Left lung (tissue), 14 donors: ENCODE results near the gene LTA. TPM values are rescaled to one million over a fixed set of nuclear protein-coding genes. Genes with fewer than 3 reads are reported as not detected.

Experiments used
- ATAC-seq: fragments of 200-7000 bp; cut with Tn5 transposase; one replicate; pipeline ENCODE4 v1.9.1; 2020; ENCODE audit warnings: moderate library complexity
- DNase-seq, 4 donors: peaks; one replicate each; pipeline ENCODE4 v3.0.0-alpha.2; 2013 to 2020
- H3K27ac ChIP-seq, 2 donors: fragments of 200-600 bp; sonication (generic) in 1 of 2; one replicate each; pipeline versions ENCODE4 v1.5.0 to v1.8.0; 2020 to 2021
- H3K27me3 ChIP-seq, 2 donors: fragments of 200-600 bp; sonication (generic) in 1 of 2; one replicate each; pipeline versions ENCODE4 v1.5.0 to v1.8.0; 2020 to 2021
- H3K36me3 ChIP-seq, 2 donors: fragments of 200-600 bp; sonication (generic) in 1 of 2; one replicate each; pipeline versions ENCODE4 v1.5.0 to v1.8.0; 2020 to 2021
- H3K4me1 ChIP-seq, 2 donors: fragments of 200-600 bp; one replicate each; pipeline ENCODE4 v1.8.0; 2021
- H3K4me3 ChIP-seq, 2 donors: fragments of 200-600 bp; sonication (generic) in 1 of 2; one replicate each; pipeline versions ENCODE4 v1.5.0 to v1.8.0; 2020 to 2021; ENCODE audit warnings: mild to moderate bottlenecking in 1 of 2
- H3K9me3 ChIP-seq, 2 donors: fragments of 200-600 bp; sonication (generic) in 1 of 2; one replicate each; pipeline versions ENCODE4 v1.5.0 to v1.8.0; 2020 to 2021
- intact Hi-C, 2 donors: fragments of 100-400 bp; cut with DNase I; formaldehyde crosslinking; loops; one replicate each; pipeline versions ENCODE4 v1.11.2 to v1.14.2; 2022
- long read RNA-seq, 12 donors: library from polyadenylated mRNA in 2 of 12; unstranded in 2 of 12; transcript quantifications; one replicate each; pipeline ENCODE4 v2.0.0 and lab custom pipeline, GENCODE V29; 2019 to 2026
- polyA plus RNA-seq, 6 donors: library from polyadenylated mRNA; unstranded; fragments of 120-200 nt; gene quantifications; one replicate each; pipeline ENCODE4 v1.2.1, GENCODE V29; 2013; ENCODE audit not compliant: insufficient read length in 6 of 6
- total RNA-seq, 2 donors: library from RNA; stranded (reverse); fragmentation: NEBNext Ultra II Directional; extraction: Animal tissue kit (Norgen Biotek cat#: 25700); gene quantifications; one replicate each; pipeline ENCODE4 v1.2.1, GENCODE V29; 2021
- TF ChIP-seq, protein P1 (sequence below), 2 donors: fragments of 200-600 bp; sonication (generic) in 1 of 2; IDR thresholded peaks; one replicate each; pipeline versions ENCODE4 v1.5.0 to v1.8.0; 2021; ENCODE audit warnings: antibody characterized with exemption in 2 of 2
- donor health status: DM: no; HTN: yes; CAD: no.
- donor health status: DM: no; HTN: no; CAD: no.

LTA gene, protein sequence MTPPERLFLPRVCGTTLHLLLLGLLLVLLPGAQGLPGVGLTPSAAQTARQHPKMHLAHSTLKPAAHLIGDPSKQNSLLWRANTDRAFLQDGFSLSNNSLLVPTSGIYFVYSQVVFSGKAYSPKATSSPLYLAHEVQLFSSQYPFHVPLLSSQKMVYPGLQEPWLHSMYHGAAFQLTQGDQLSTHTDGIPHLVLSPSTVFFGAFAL
- total RNA-seq (under 1 TPM; 0.17 to 0.65 TPM), polyA plus RNA-seq (under 1 TPM; 0.33 to 0.48 (median 0.39) TPM)
- long read RNA-seq, donor 1 = 0 reads
- long read RNA-seq, donor 2 = 0 reads
- long read RNA-seq, donor 3 = 0 reads
- long read RNA-seq, donor 4 = 0 reads
- long read RNA-seq, donor 5 = 0 reads
- long read RNA-seq, donor 6 = 0 reads
- long read RNA-seq, donor 7 = 0 reads
- long read RNA-seq, donor 8 = 0 reads
- long read RNA-seq, donor 9 = 0 reads
- long read RNA-seq, donor 10, partial matches to known transcripts = 0 of 1 reads
- long read RNA-seq, donor 10, other reads (novel, unspliced or antisense) = 1 of 1 reads
- long read RNA-seq, donor 11 = 0 reads
- long read RNA-seq, donor 12, partial matches to known transcripts = 0 of 1 reads
- long read RNA-seq, donor 12, other reads (novel, unspliced or antisense) = 0 of 1 reads

DNA sequence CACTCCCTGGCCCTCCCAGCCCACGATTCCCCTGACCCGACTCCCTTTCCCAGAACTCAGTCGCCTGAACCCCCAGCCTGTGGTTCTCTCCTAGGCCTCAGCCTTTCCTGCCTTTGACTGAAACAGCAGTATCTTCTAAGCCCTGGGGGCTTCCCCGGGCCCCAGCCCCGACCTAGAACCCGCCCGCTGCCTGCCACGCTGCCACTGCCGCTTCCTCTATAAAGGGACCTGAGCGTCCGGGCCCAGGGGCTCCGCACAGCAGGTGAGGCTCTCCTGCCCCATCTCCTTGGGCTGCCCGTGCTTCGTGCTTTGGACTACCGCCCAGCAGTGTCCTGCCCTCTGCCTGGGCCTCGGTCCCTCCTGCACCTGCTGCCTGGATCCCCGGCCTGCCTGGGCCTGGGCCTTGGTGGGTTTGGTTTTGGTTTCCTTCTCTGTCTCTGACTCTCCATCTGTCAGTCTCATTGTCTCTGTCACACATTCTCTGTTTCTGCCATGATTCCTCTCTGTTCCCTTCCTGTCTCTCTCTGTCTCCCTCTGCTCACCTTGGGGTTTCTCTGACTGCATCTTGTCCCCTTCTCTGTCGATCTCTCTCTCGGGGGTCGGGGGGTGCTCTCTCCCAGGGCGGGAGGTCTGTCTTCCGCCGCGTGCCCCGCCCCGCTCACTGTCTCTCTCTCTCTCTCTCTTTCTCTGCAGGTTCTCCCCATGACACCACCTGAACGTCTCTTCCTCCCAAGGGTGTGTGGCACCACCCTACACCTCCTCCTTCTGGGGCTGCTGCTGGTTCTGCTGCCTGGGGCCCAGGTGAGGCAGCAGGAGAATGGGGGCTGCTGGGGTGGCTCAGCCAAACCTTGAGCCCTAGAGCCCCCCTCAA, at the start of gene LTA:
Gene LTA, plus strand, starts transcription at position 249 of the 871 bp plus-strand sequence. Its CDS starts 454 bp downstream, at position 703.
- TF ChIP-seq, protein P1, sequence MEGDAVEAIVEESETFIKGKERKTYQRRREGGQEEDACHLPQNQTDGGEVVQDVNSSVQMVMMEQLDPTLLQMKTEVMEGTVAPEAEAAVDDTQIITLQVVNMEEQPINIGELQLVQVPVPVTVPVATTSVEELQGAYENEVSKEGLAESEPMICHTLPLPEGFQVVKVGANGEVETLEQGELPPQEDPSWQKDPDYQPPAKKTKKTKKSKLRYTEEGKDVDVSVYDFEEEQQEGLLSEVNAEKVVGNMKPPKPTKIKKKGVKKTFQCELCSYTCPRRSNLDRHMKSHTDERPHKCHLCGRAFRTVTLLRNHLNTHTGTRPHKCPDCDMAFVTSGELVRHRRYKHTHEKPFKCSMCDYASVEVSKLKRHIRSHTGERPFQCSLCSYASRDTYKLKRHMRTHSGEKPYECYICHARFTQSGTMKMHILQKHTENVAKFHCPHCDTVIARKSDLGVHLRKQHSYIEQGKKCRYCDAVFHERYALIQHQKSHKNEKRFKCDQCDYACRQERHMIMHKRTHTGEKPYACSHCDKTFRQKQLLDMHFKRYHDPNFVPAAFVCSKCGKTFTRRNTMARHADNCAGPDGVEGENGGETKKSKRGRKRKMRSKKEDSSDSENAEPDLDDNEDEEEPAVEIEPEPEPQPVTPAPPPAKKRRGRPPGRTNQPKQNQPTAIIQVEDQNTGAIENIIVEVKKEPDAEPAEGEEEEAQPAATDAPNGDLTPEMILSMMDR (IDR thresholded peaks at IDR 0.05) = no peak
- peaks cover 0 to 4% of the 10 kb centered on the region in 2 donors for H3K27me3 ChIP-seq
- peak within 1 kb of the TSS in 1 of 2 donors; percentile 22 for H3K4me3 ChIP-seq
- intact Hi-C loops = no loop called here
- H3K36me3 ChIP-seq = peaks cover 0 to 4% of the 10 kb centered on the region in 2 donors
- H3K4me1 ChIP-seq = peaks cover 0 to 49% of the 10 kb centered on the region in 2 donors
- H3K27ac ChIP-seq = peak within 1 kb of the TSS in 1 of 2 donors; percentile 13
- no peaks in the 10 kb centered on the region for H3K9me3 ChIP-seq
- DNase-seq (peak in 1 of 4 donors; percentile 79), ATAC-seq (no peak)

DNA sequence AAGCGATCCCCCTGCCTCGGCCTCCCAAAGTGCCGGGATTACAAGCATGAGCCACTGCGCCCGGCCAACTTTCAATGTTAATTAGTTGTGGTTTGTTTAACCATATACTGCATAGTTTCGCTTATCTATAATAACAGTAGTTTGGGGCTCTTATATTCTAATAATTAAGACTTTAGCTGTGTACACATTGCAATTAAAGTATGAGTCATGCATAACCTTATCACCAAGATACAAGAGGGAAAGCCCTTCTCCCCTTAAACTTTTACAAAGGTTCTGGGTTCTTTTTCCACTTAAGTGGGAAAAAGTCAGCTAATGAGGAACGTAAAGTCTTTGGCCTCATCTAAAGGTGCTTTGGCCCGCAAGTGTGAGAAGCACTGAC, 46.5 kb upstream of the LTA start:
- Histone ChIP-seq H3K9me3 (no peaks in the 10 kb centered on the region), H3K36me3 (peaks cover 0 to 22% of the 10 kb centered on the region in 2 donors), H3K4me3 (no peak overlapping the region), H3K27me3 (no peaks in the 10 kb centered on the region), H3K4me1 (peaks cover 0 to 2% of the 10 kb centered on the region in 2 donors), H3K27ac (peak overlapping the region in 1 of 2 donors; percentile 50)
- ATAC-seq (peak; percentile 21), DNase-seq (no peak)
- intact Hi-C loops = no loop called here
- TF ChIP-seq, protein P1 (IDR thresholded peaks at IDR 0.05) = no peak

DNA sequence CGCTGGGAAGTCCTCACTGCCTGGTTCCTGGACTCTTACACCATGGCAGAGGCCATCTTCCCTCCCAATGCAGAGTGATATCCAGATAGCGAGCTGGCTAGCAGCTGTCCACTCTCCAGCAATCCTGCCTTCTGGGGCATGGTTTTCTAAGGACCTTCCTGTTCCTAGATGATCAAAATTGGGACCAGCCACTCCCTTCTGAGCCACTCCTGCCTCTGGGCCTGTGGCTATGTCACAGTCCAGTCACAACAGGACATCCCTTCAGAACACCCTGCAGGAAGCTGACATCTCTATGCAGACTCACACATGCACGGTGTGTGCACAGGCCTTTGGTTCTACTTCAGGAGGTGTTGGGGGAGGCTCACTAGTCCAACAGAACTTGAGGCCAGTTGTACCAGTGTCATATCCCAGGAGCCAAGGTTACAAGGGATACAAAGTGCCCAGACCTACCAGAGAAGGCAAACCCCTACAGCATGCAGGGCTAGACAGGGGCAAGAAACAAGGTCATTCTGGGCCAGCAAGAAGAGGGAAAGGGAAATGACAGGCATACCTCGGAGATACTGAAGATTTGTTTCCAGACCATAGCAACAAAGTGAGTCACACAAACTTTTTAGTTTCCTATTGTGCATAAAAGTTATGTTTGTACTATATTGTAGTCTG, 46.0 kb upstream of the LTA start:
- peak; percentile 57 for ATAC-seq
- Histone ChIP-seq H3K4me3 (no peak overlapping the region), H3K36me3 (peaks cover 0 to 27% of the 10 kb centered on the region in 2 donors), H3K27me3 (no peaks in the 10 kb centered on the region), H3K27ac (peak overlapping the region in 1 of 2 donors; percentile 50), H3K4me1 (peaks cover 0 to 2% of the 10 kb centered on the region in 2 donors), H3K9me3 (no peaks in the 10 kb centered on the region)
- TF ChIP-seq, protein P1 (IDR thresholded peaks at IDR 0.05) = no peak
- DNase-seq = no peak
- intact Hi-C loops = no loop called here

DNA sequence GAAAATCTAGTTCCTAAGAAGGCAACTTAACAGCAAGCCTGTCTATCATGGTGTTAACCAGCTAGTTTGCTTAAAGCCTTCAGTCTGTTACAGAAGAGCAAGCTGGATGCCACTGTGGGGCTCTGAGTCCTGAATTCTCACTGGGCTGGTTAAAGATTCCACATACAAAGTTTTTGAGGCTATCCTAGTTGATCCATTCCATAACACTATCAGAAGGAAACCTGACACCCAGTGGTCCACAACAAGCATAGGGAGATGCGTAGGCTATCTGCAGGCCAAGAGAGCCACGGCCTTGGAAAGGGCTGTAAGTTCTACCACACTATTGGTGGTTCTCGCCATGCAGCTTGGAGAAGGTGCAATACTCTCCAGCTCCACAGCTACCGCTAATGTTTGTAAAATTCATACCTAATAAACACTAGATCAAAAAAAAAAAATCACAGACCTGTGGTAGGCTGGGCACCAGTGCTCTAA, 43.7 kb upstream of the LTA start:
- TF ChIP-seq, protein P1 (IDR thresholded peaks at IDR 0.05) = no peak
- peaks cover 0 to 50% of the 10 kb centered on the region in 2 donors for H3K36me3 ChIP-seq
- intact Hi-C loops = no loop called here
- H3K4me1 ChIP-seq = peaks cover 0 to 2% of the 10 kb centered on the region in 2 donors
- H3K27me3 ChIP-seq = no peaks in the 10 kb centered on the region
- H3K27ac ChIP-seq = no peak overlapping the region
- H3K9me3 ChIP-seq = no peaks in the 10 kb centered on the region
- DNase-seq (no peak), ATAC-seq (no peak)
- no peak overlapping the region for H3K4me3 ChIP-seq
